GM19468 (cell line): ENCODE results near the gene FITM1.

Source experiments
- ATAC-seq: cut with Tn5 transposase; IDR thresholded peaks from one replicate; pipeline ENCODE4 v1.9.1; 2021; ENCODE audit warnings: mild to moderate bottlenecking, moderate library complexity, moderate number of reproducible peaks; ENCODE audit not compliant: unreplicated experiment; ENCODE audit errors: extremely low read depth

The FITM1 gene

DNA sequence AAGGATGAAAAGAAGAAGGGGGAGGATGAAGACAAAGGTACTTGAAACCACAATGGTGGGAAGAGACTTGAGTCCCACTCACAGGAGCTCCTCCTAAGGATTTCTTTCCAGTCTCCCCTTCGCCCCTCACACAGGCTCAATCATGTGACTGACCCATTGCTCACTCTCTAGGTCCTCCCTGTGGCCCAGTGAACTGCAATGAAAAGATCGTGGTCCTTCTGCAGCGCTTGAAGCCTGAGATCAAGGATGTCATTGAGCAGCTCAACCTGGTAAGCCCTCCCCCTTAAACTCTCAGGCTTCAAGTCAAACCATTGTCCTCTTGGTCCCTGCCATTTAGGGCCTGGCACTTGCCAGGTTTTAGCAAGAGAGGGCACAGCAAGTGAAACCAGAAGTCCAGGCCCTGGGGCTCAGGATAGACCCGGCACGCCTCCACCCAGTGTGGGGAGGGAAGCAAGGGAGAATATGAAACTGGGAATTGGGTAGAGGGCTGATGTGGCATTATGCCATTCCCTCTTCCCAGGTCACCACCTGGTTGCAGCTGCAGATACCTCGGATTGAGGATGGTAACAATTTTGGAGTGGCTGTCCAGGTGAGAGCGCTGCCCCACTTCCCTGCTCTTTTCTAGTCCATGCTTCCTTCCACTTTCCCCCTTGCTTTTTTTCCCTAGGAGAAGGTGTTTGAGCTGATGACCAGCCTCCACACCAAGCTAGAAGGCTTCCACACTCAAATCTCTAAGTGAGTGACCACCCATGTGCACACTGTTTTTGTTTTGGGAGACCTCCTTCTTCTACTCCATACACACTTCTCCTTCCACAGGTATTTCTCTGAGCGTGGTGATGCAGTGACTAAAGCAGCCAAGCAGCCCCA is 7.3 kb downstream of the FITM1 start:
- no peak for ATAC-seq

DNA sequence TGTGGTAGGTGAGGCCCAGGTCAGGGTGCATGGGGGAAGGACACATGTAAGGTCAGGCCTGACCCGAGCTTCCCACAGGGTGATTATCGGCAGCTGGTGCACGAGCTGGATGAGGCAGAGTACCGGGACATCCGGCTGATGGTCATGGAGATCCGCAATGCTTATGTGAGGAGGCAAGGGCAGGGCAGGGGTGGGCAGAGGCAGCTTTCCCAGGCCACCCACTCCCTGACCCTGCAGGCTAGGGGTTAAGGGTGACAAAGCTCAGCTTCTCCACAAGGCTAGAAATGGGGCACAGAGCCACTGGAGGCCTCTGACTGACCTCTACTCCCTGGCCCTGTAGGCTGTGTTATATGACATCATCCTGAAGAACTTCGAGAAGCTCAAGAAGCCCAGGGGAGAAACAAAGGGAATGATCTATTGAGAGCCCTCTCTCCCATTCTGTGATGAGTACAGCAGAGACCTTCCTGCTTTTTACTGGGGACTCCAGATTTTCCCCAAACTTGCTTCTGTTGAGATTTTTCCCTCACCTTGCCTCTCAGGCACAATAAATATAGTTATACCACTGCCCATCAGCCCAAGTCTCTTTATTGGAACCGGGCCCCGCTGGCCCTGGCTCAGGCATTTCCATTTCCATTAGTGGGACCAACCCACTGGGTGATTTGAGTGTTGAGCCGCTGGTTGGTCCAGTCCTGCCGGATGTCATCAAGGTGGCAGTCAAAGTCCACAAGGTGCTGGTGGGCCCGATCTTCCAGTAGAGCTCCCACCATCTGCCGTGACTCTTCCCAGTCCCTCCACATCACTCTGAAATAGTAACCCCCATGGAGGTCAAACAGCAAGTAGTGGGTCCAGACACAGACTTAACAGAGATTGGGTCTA is 8.2 kb downstream of the FITM1 start:
- no peak for ATAC-seq

DNA sequence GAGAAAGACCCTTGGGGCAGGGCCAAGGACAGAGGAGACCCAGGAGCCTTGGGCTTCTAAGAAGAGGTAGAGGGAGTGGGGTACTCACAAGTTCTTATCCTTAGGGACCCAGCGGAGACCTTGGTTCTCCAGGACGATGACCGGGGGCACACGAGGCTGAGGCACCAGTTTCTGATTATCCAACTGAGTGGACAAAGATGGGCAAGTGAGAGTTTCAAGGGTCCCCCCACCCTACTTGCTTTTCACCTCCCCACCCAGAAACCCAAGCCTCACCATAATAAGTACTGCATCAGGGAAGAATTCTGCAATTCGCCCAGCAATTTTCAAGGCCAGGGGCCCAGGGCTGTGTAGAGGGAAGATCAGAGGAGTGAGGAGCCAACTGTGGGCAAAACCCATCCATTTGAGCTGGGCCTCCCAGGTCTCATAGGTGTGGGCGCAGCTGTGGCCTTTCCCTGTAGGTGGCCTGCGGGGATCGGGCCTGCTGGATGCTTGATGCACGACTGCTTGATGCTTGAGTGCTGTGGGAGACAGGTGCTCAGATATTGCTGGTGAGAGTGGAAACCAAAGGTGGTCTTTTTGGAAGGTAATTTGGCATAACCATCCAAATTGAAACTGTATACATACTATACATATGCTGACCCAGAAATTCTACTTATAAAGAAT is 8.9 kb downstream of the FITM1 start:
- no peak for ATAC-seq

DNA sequence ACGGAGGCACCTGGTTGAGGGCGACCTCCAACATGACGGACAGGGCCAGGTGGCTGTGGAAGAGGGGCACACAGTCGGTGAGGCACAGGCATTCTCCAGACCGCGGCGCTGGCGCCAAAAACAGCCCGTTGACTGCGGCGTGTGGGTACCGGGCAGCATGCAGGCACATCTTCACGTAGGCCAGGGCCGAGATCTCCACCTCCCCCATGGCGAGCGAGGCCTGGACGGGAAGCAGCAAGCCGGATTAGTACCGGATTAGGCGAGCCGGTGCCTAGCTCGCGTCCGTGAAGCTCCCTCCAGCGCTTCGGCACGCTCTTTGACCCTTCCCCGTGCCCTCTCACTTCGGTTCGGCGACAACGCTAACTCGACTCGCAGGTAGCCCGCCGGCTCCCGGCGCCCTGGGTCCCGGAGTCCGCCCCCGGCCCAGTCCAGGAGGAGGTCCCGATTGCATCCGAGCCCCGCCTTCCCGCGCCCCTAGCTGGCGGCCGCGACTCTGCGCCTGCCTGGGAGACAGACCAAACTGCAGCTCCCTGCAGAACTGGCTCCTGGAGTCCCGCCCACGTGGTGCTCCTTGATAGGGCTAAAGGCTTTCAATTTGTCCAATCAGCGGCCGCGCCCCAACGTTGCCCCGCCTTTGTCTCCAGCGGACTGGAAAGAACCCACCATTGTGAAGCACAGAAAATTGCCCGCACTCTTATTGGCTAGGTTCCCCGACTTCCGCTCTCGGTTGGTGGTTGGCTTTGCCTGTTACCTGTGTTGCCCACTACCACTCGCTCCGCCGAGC is 10.8 kb downstream of the FITM1 start, which contains the start of gene EMC9:
EMC9 (minus strand) TSS at position 495 of the 784 bp plus-strand sequence; CDS start at position 208, 287 bp downstream.
- peak; percentile 94 for ATAC-seq

DNA sequence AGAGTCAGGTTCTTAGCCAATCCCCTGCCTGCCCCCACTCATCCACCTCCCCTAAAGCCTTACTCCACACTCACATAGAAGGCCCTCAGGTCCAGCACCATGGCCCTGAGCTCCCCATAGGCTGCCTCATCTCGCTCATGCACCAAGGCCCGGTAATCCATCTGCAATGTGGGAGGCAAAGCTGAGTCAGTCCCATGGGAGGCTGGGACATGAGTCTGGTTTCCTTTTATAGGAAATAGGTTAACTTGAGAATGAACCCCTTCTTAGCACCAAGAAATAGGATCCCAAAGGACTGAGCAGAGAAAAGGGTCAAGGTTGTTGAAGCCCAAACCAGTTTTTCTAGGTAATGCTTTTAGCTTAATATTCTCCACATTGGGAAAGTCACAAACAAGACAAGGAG is 13.1 kb downstream of the FITM1 start:
- ATAC-seq: no peak

DNA sequence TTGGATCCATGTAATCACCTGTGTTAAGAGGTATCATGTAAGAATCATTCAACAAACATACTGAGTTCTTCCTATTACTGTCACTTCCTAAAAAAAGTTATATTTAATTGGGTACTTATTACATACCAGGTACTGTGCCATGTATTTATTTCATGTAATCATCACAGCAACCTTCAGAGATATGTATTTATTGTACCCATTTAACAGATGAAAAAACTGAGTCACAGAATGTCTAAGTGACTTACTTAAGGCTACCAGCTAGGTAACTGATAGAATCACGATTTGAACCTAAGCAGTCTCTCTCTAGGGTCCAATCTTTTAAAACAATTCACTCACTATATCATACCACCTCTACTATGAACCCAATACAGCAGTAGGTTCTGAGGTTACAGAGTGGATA is 14.0 kb downstream of the FITM1 start:
- no peak for ATAC-seq

DNA sequence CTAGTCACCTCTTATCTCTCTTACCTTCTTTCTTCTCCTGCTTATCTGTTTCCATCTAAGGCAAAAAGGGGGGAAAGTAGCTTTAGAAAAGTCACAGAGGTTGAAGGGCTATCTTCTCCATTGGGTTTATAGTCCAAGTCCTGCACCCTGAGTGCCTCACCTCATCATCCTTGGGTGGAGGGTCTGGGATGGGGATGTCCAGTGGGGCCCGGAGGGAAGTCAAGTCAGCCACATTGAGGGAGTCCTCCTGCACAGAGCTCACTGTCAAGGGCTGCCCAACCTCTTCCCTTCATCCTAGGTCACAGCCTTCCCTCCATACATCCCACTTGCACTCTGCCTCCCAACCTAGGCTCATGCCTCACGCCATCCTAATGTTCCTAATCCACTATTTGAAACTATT is 14.8 kb downstream of the FITM1 start:
- ATAC-seq: no peak

DNA sequence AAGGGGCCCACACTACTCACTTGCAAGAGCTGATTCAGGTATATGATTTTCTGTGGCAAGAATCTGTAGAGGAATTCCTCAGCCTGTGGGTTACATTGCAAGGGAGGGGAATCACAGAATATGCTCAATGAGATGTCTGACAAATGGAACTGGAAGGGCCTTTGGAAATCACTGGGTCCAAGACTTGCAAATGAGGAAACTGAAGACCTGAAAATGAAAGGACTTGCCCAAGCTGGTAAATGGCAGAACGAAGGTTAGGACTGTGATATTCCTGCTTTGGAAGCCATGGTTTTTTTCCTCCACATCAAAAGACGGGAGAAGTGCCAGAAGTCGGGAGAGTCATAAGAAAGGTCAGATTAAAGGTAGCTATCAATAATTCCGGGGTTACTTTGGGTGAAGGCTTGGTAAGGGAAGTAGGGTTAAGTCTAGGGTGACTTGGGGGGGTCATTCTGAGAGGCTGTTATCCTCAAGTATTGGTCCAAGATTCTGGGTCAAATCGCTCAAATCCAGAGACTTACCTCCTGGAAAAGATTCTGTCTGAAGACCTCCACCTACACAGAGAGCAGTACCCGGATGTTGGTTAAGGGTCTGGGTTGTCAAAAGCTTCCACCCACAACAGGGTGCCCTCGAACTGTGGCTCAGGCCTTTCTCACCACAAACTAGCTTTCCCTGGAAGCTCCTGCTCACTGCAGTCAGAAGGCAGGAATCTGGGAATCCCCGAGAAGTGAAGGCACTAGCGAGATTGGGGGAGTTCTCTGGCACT is 15.4 kb downstream of the FITM1 start:
- ATAC-seq: no peak

DNA sequence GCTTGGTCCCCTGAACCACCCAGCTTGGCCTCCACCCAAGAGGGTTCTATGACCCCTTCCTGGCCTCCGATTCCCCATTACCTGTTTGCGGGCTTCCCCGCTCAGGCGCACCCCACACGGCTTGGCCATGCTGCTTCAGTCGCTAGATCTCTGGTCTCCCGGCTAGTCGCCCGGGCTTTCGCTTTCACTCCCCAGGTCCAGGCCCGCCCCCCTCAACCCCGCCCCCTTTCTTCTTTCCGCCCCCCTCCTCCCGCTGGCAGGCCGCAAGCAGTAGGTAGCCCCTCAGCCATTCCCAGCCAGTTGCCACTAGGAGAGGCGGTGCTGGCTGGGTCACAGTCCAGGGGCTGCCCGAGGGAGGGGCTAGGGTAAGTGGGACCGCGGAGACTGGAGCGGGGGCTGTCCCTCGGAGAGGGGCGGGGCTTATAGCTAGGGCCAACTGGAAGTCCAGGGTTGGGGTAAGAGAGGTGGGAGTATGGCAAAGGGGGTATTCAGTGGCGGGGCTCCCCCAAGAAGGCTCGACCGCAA is 16.1 kb downstream of the FITM1 start, which contains the start of gene PSME2:
PSME2 (minus strand) TSS at position 158 of the 525 bp plus-strand sequence; CDS start at position 129, 29 bp downstream.
- peak; percentile 42 for ATAC-seq

DNA sequence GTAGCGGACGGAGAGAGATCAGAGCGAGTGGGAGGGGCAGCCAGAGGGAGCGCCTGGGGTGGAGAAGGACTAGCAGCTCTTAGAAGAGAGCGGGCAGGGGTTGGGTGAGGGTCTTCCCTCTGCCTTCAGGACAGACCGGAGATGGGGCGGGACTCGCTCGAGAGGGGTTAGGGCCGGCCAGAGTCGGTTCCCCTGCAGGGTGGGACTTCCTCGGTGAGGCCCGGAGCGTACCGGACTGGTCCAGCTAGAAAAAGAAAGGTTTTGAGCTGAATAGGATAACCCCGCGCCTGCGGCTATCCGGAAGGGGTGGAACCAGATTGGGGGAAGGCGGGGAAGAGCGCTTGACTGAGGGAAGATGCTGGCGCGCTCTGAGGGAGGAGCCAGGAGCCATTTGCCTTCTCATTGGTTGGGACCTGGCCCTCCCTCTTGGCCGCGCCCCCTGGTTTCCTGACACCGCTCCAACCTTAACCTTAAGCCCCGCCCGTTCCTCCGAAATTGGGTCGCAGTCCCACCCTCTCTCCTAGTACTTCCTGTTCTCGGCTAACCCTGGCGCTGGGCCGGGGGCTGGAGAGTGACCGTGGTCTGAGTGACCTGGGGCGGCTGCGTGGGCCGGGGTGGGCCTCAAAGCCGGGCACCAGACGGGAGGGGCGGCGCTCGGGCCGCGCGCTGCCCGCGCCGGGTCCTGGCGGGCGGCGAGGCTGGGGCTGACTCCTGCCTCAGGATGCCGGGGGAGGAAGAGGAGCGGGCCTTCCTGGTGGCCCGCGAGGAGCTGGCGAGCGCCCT is 16.7 kb downstream of the FITM1 start, which contains the start of gene RNF31:
RNF31 (plus strand) TSS at position 521 of the 783 bp plus-strand sequence; CDS start at position 722, 201 bp downstream.
- peak; percentile 85 for ATAC-seq

DNA sequence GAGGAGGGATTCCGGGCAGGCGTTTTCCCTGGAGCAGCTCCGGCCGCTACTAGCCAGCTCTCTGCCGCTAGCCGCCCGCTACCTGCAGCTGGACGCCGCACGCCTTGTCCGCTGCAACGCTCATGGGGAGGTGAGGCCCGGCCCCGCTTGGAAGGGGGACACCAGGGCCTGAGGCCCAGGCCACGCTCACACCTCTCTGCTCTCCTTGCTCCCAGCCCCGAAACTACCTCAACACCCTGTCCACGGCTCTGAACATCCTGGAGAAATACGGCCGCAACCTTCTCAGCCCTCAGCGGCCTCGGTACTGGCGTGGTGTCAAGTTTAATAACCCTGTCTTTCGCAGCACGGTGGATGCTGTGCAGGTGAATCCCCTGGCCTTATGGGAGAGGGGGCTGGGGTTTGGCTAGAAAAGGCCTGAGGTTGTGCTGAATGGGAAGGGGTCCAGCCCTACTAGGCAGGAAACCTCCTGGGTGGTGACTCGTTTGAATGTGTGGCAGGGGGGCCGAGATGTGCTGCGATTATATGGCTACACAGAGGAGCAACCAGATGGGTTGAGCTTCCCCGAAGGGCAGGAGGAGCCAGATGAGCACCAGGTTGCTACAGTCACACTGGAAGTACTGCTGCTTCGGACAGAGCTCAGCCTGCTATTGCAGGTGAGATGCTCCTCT is 17.4 kb downstream of the FITM1 start:
- ATAC-seq: no peak

DNA sequence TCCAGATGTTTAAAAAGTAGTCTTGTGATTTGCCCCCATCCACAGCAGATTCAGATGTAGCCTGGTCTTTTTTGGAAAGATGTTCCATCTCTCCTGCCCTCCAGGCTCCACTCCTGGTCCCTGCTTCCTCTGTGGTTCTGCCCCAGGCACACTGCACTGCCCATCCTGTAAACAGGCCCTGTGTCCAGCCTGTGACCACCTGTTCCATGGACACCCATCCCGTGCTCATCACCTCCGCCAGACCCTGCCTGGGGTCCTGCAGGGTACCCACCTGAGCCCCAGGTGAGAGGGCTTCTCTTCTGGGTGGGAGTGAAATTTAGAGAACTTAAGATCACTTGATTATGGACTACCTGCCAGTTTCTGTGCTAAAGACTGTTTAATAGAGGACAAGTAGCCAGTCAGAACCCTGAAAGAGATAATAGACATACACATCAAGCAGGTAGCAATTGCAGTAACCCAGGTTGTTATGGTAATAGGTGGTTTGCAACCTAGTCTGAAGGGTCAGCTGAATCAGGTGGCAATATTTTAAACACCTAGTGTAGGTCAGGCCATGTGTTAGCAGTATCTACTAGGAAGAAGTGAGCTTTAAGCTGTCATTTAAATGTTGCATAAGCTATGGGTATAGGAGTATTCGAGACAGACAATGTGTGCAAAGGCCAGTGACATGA is 19.0 kb downstream of the FITM1 start:
- no peak for ATAC-seq

DNA sequence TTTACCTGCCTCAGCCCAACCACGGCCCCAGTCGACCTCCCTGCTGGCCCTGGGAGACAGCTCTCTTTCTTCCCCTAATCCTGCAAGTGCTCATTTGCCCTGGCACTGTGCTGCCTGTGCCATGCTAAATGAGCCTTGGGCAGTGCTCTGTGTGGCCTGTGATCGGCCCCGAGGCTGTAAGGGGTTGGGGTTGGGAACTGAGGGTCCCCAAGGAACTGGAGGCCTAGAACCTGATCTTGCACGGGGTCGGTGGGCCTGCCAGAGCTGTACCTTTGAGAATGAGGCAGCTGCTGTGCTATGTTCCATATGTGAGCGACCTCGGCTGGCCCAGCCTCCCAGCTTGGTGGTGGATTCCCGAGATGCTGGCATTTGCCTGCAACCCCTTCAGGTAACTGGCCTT is 19.6 kb downstream of the FITM1 start:
- ATAC-seq: no peak

DNA sequence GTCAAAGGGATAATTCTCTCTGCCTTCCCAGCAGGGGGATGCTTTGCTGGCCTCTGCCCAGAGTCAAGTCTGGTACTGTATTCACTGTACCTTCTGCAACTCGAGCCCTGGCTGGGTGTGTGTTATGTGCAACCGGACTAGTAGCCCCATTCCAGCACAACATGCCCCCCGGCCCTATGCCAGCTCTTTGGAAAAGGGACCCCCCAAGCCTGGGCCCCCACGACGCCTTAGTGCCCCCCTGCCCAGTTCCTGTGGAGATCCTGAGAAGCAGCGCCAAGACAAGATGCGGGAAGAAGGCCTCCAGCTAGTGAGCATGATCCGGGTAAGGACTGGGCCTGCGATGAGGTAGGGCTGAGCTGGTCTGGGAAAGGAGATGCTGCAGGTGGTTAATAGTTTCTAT is 20.1 kb downstream of the FITM1 start:
- no peak for ATAC-seq

DNA sequence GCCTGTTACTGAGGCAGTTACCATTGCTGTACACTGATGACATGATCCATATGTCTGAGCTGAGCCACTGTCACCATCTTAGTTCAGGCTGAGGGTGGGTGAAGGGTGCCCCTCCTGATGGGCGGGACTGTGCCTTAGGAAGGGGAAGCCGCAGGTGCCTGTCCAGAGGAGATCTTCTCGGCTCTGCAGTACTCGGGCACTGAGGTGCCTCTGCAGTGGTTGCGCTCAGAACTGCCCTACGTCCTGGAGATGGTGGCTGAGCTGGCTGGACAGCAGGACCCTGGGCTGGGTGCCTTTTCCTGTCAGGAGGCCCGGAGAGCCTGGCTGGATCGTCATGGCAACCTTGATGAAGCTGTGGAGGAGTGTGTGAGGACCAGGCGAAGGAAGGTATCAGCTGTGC is 20.5 kb downstream of the FITM1 start:
- ATAC-seq: no peak

DNA sequence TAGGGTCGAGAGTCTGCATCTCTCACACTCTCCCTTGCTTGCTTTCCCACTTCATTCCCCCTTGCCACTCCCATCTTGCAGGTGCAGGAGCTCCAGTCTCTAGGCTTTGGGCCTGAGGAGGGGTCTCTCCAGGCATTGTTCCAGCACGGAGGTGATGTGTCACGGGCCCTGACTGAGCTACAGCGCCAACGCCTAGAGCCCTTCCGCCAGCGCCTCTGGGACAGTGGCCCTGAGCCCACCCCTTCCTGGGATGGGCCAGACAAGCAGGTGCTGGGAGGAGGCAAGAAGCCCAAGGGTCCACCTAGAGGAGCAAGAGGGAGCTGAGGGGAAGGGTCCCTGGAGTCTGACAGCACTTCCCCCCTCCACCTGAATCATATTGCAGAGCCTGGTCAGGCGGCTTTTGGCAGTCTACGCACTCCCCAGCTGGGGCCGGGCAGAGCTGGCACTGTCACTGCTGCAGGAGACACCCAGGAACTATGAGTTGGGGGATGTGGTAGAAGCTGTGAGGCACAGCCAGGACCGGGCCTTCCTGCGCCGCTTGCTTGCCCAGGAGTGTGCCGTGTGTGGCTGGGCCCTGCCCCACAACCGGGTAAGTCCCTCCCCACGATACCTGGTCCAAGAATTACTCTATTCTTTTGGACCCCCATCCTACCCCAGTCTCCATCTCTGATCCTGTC is 21.1 kb downstream of the FITM1 start:
- no peak for ATAC-seq
